22Rv1 (cell line): ENCODE measurements around the gene OVCA2.

Experiments used
- H3K27ac ChIP-seq: fragments of 450-650 bp; 2 replicates; pipeline ENCODE4 v1.5.1; 2017
- CTCF ChIP-seq: fragments of 450-650 bp; IDR thresholded peaks from 2 replicates; pipeline ENCODE4 v1.5.1; 2017; ENCODE audit warnings: mild to moderate bottlenecking
- ZFX ChIP-seq: fragments of 450-650 bp; IDR thresholded peaks from 2 replicates; pipeline ENCODE4 v1.6.1; 2017; ENCODE audit warnings: antibody characterized with exemption, borderline replicate concordance

Gene OVCA2

GRCh38 chr17:2028737-2029136 is 13.1 kb upstream of the OVCA2 start:
- H3K27ac ChIP-seq, result no peak overlapping the region
- TF ChIP-seq ZFX (no peak), CTCF (no peak)

- TF ChIP-seq ZFX (no peak), CTCF (no peak)
- peak within 1 kb of the TSS; percentile 76 for H3K27ac ChIP-seq
Observed at GRCh38 chr17:2029911-2030778, 11.7 kb upstream of the OVCA2 start, which contains the start of gene DPH1. Gene DPH1, plus strand, starts transcription at chr17:2030153. Its CDS starts 17 bp downstream, at chr17:2030170.

GRCh38 chr17:2030779-2031163 is 11.1 kb upstream of the OVCA2 start:
- peak; percentile 79 for TF ChIP-seq CTCF
- TF ChIP-seq ZFX, result no peak
- H3K27ac ChIP-seq, result peak overlapping the region; percentile 76

- H3K27ac ChIP-seq, result no peak overlapping the region
- TF ChIP-seq CTCF (no peak), ZFX (no peak)
Observed at GRCh38 chr17:2033153-2033552, 8.7 kb upstream of the OVCA2 start.

- TF ChIP-seq ZFX (no peak), CTCF (no peak)
- H3K27ac ChIP-seq, result no peak overlapping the region
Observed at GRCh38 chr17:2034157-2034556, 7.7 kb upstream of the OVCA2 start.

GRCh38 chr17:2034806-2035540 is 6.8 kb upstream of the OVCA2 start:
- TF ChIP-seq CTCF (no peak), ZFX (no peak)
- H3K27ac ChIP-seq, result no peak overlapping the region
